HTERT RPE-1 (cell line): ENCODE measurements around the gene ALDH3B2.
"Not testable (repeated sequence)": the region's sequence is repeated elsewhere in the genome, so short reads cannot be mapped to it uniquely, and the experiment has no call there.

Experiments used
- in situ Hi-C: fragments of 300-500 bp; cut with MboI; formaldehyde crosslinking; loops from 4 replicates; pipeline ENCODE4 v1.14.3; 2020; ENCODE audit warnings: low sequenced_read_pairs

The ALDH3B2 gene

DNA sequence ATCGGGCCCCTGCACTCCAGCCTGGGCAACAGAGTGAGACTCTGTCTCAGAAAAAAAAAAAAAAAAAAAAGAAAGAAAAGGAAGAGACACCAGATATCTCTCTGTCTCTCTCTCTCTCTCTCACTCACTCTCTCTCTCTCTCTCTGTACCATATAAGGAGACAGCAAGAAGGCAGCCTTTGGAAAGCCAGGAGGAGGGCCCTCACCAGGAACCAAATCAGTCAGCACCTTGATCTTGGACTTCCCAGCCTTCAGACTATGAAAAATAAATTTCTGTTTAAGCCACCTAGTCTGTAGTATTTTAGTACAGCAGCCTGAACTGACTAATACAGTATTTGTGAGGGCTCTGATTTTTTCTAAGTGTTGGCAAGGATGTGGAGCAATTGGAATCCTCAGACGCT, 13.6 kb upstream of the ALDH3B2 start:
- in situ Hi-C loops: no loop called here

GRCh38 chr11:67685641-67686332, 11.4 kb upstream of the ALDH3B2 start:
- in situ Hi-C loops: not testable (repeated sequence)

DNA sequence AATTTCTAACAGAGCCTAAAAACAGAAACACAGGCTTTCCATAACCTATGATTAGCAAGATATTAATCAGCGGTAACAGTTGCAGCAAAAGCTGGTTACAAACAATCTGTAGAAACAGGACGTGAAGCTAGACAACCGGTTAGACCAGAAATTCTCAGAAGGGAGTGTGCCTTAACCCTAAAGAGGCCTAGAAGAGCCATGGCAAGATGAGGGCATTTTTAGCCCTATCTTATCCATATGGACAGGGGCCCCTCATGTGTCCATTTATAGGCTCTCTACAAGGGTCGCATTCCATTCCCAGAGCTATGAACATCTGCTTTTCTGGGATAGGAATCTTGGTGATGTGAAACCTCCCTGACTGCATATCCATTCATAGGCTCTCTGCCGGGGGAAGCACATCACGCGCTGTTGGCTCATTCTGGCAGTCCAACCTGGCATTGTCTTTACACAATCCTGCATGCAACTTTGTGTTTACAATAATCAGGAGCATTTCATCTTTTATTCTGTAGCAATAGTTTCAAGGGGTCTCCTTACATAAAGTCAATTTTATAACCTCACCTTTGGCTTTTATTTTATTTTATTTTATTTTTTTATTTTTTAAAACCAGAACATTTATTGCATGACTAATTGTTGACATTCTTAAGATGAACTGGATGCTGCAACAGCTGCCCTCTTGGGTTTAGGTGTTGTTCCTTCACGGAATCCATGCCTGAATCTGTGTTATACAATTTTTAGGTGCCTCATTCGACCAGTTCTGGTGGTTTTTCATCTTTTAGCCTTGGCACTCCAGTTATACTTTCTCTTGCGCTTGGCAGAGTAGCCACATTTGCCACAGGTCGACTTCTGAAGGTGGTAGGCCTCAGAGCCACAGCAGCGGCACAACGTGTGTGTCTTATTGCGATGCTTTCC, 8.0 kb upstream of the ALDH3B2 start:
- in situ Hi-C loops: not testable (repeated sequence)

- in situ Hi-C loops: no loop called here
Observed at GRCh38 chr11:67680696-67681470, 6.5 kb upstream of the ALDH3B2 start.

GRCh38 chr11:67675058-67675747, 780 bp upstream of the ALDH3B2 start:
- in situ Hi-C loops: no loop called here

DNA sequence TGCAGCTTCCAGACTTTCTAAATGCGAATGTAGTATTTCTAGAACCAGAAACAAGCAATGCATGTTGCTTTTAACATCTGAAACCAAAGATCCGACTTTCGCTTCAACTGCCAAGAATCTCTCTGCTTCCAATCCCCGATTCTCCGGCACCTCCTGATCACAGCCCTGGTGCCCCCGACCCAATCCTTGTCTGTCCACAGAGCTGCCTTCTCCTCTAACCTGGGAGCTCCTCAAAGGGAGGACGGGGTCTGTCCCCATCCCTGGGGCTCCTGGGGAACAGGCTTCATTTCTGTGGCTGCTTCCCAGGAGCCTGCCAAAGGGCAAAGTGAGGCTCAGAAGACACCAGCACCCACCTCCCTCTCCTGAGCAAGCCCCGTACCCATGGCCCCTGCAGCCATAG, 521 bp downstream of the ALDH3B2 start:
- in situ Hi-C loops: no loop called here

GRCh38 chr11:67673358-67673757, 1.1 kb downstream of the ALDH3B2 start:
- in situ Hi-C loops: no loop called here

DNA sequence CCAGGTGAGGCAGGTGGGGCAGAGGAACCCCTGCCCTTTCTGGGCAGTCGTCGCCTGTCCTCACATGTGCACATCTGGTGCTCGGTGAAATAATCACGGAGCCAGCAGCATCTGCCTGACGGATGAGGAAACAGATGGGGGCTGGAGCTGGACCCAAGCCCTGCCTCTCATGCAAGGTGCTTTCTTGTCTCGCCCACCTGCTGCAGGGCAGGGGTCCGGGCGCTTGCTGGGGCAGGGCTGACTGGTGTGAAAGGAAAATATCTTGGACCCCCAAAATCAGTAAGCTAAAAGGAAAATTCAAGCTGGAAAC, 3.3 kb downstream of the ALDH3B2 start:
- in situ Hi-C loops: no loop called here

DNA sequence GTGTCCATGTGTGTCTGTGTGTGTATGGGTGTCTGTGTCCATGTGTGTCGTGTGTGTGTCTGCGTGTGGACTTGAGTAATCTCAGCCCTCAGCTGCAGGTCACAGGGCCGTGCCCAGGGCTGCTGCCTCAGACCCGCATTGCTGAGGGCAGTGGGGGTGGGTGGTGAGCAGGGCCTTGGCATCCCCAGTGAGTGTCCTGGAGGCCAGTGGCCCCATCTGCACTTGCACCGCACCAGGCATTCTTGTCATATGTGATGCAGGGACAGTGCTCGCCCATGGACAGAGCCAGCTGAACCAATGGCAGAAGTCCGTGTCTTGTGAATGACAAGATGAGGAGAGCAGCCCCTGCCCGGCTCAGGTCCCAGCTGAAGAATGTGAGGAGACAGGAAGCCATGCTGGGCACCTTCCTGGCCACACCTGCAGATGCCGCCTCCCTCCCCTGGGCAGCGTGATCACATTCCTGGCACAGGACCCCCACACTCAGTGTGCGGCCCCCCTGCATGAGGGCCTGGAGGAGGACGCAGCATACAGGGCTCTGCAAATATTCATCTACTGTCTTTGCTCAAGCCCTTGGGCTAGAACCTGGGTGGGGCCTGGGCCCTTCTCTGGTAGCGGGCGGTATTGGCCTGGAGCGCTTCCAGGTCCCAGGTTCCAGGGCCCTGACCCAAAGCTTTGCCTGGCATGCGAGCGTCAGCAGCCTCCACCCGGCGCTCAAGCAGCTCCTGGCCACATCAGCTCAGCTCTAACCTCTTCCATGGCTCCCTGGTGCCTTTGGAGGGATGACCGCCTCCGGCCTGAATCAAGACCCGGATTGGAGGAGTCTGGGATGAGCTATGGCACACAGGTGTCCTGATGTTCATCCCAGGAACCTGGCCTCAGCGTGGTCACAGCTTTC, 3.9 kb downstream of the ALDH3B2 start:
- in situ Hi-C loops: no loop called here

DNA sequence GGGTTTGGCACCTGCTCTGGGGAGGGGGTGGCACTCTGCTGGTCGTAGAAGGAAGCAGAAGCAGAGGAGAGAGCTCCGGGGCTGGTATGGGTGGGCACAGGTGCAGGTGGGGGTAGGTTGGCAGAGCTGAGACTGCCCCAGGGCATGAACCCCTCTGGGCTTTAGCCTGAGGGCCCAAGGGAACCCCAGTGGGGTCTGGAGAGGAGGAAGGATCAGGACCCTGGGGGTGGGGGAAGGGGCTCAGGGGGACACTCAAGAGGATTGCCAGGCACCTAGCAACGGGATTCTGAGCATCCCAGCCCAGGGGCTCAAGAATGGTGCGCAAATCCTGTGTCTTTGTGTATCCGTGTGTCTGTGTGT, 6.3 kb downstream of the ALDH3B2 start:
- in situ Hi-C loops: no loop called here

- in situ Hi-C loops: no loop called here
Observed at GRCh38 chr11:67667490-67668191, 6.8 kb downstream of the ALDH3B2 start.

DNA sequence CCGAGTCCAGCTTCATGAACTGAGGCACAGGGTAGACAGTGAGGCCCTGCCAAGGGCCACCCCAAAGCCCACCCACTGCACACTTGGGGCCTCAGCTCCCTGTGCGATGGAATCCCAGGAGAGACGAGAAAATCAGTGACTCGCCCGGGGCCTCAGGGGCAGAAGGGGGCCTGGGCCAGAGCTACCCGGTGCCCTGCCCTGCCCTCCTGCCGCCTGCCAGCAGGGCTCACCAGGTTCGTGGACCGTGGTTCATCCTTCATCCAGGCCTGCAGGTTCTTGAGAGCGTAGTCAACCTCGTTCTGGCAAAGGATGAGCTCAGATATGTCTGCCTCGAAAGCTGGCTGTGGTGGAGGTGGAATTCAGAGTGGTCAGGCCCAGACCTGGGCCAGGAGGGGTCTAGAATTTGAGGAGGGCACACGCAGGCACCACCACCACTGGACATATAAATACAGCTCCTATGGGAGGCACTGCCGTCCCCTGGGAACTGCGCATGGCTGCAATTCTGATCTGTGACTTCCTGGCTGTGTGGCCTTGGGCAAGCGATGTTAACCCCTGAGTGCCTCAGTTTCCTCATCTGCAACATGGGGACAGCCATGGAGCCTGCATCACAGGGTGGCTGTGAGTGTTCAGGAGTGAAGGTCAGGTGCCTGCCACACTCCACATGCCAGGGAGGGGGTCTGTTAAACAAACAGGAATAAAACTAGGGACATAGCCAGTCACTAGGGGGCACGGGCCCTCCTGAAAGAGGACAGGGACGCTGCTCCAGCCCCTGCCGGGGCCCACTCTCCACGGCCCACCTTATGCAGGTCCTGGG, 7.5 kb downstream of the ALDH3B2 start:
- in situ Hi-C loops: no loop called here

- in situ Hi-C loops: no loop called here
Observed at GRCh38 chr11:67666303-67666645, 8.1 kb downstream of the ALDH3B2 start.

DNA sequence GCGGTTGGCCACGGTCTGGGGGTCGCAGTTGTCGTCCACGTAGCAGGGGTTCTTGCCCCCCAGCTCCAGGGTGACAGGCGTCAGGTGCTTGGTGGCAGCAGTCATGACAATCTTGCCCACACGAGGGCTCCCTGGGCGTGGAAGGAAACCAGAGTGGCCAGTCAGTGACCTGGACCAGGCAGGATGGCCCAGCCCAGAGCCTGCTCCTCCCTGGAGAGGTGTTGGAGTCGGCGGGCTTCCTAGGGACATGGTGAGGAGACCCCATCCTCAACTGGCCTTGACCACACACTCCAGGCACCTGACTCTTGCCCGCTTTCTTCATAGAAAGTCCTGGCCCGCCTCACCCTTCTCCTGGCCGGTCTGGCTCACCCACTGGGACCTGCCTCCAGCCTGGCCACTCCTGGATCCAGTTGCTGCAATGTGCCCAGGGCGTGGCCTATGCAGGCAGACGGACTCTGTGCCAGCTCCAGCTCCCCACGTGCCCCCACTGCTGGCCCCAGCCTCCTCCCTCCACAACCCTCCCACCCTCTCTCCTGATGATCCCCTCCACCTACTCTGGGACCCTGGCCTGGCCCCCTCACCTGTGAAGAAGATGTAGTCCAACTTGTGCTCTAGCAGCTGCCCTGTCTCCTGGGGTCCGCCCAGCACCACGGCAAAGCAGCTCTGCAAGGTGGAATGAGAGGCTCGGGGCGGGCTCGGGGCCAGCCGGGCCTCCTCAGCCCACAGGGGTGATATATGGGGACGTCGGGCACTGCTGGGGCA, 8.7 kb downstream of the ALDH3B2 start:
- in situ Hi-C loops: no loop called here

DNA sequence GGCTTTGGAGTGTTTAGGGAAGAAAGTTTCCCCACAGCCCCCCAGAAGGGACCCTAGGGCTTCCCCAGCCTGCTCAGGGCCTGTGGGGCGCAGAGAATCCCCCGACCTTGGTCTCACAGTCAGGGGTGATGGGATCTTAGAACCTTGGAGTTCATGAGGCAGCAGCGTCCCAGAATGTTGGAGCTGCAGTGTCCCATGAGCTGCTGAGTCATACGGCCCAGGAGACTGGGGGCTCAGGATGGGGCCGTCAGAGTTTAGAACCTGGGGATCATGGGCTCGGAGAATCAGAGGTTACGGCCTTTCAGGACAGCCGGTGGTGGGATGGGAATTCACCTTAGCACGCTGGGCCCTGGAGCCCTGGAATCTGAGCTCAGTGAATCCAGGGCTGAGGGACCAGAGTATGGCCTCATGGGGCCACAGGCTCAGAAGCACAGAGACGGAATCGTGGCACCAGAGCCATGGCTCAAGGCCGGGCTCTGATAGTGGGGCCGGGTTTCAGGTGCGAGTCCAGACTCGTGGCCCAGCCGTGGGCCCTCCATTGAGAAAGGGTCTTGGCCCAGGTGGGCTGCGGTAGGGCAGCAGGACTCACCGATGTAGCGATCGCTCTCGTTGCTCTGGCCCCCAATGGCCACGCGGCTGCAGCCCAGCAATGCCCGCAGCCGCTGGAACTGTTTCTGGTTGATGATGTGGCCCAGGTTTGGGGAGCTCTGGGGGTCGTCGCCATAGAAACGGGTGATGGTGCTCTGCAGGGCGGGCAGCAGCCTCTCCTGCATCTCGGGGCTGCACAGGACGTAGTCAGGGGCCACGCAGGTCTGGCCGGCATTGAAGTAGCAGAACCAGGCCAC, 9.5 kb downstream of the ALDH3B2 start:
- in situ Hi-C loops: no loop called here

GRCh38 chr11:67664213-67664585, 10.2 kb downstream of the ALDH3B2 start:
- in situ Hi-C loops: no loop called here

GRCh38 chr11:67663532-67664212, 10.8 kb downstream of the ALDH3B2 start:
- in situ Hi-C loops: no loop called here
